Keratinocyte (primary cell): ENCODE results near the gene TMPRSS11E.

Experiments
- EZH2 ChIP-seq: IDR thresholded peaks from one replicate; pipeline ENCODE4 v1.6.1; 2012; ENCODE audit warnings: inconsistent platforms, mild to moderate bottlenecking, low read length, moderate library complexity
- TF ChIP-seq, protein P1 (sequence below), 3 experiments: IDR thresholded peaks in 1 of 3; conservative IDR thresholded peaks in 1 of 3; optimal IDR thresholded peaks in 1 of 3; 2 replicates in 2 of 3; 3 replicates in 1 of 3; pipeline versions ENCODE3 to v1.5.1; 2011; ENCODE audit warnings: low read length in 3 of 3, mild to moderate bottlenecking in 3 of 3, moderate library complexity in 2 of 3, control low read depth in 1 of 3, inconsistent platforms in 1 of 3; ENCODE audit not compliant: insufficient read depth in 2 of 3; ENCODE audit errors: extremely low read depth in 1 of 3

DNA sequence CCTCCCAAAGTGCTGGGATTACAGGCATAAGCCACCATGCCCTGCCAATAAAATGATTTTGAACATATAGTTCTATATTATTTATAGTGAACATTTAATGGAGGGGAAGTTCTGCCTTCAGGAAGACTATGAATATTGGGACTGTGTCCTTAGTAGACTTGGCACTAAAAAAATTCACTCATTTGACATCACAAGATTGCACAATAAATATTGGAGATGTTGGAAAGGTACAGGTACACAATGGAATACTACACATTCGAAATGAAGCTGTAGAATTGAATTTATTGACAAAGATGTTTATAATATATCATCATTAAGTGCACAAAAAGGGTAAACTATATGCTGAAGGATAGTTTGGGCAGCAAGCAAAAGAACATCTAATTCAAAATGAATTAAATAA, 13.0 kb upstream of the TMPRSS11E start:
- TF ChIP-seq, protein P1, sequence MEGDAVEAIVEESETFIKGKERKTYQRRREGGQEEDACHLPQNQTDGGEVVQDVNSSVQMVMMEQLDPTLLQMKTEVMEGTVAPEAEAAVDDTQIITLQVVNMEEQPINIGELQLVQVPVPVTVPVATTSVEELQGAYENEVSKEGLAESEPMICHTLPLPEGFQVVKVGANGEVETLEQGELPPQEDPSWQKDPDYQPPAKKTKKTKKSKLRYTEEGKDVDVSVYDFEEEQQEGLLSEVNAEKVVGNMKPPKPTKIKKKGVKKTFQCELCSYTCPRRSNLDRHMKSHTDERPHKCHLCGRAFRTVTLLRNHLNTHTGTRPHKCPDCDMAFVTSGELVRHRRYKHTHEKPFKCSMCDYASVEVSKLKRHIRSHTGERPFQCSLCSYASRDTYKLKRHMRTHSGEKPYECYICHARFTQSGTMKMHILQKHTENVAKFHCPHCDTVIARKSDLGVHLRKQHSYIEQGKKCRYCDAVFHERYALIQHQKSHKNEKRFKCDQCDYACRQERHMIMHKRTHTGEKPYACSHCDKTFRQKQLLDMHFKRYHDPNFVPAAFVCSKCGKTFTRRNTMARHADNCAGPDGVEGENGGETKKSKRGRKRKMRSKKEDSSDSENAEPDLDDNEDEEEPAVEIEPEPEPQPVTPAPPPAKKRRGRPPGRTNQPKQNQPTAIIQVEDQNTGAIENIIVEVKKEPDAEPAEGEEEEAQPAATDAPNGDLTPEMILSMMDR (optimal IDR thresholded peaks at IDR 0.05 in 1 of 3, IDR thresholded peaks at IDR 0.05 in 1 of 3, conservative IDR thresholded peaks at IDR 0.05 in 1 of 3; ENCODE audit: extremely low read depth in 1 of 3, insufficient read depth in 2 of 3, low read length in 3 of 3), result no peak
- no peak for TF ChIP-seq EZH2
